Measurements from ENCODE around the gene EIF3L.

The EIF3L gene

DNA sequence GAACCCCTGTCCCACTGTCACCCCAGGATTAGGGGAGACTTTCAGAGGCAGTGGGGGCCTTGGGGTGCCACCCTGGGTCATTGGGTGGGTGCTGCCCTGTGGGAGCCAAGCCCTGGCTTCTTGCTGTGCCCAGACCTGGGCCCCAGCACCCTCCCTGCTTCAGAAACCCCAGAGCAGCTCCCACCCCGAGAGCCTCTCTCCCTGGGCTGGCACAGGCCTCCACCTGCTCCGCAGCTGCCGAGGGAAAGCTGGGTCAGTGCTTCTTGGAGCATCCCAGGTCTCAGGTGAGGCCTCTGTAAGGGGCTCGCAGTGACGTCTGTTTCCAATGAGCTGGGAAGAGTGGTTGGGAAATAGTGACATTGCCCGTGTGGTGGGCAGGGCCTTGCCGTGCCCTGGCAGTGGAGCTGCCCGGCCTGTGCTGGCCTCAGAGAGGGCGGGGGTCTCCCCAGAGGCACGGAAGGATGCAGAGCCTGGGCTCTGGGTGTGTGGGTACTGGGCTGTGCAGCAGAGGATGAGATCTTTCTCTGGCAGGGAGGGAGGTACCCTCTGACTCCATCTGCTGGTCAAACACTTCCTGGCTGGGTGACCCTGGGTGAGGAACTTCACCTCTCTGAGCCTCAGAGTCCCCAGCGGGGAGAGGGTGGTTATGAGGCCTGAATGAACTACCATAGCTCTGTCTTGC, 81.2 kb downstream of the EIF3L start:
- peak; percentile 44 for DNase-seq

DNA sequence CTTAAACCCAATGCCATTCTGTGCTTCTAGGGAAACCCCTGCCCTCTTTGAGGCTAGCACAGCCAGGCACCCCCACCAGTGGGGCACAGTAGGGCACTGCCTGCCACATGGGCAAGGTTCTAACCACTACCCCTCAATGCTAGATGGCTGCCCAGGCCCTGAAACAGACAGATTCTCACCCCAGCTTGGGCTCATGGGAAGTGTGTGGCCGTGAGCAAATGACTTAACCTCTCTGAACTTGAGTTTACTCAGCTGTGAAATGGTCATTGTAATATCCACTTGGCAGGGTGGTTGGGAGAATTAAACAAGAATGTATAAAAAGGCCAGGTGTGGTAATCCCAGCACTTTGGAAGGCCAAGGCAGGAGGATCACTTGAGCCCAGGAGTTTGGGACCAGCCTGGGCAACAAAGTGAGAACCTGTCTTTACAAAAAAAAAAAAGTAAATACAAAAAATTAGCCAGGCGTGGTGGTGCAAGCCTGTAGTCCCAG, 81.8 kb downstream of the EIF3L start:
- no peak for DNase-seq

GRCh38 chr22:37931893-37932389, 82.7 kb downstream of the EIF3L start:
- no peak for DNase-seq

DNA sequence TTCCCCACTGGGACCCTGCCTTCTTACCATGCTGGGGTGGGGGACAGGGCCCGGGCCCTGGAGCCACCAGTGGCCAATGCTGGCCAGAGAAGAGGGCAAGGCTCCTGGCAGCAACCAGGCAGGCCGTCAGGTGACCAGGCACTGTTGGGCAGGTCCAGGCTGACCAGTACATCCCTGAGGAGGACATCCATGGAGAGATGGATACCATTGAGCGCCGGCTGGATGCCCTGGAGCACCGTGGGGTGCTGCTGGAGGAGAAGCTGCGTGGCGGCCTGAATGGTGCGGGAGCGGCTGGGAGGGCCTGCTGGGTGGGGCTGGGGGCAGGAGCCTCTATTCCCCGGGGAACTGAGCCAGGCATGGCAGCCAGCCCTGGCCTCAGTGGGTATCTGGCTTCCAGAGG, 83.2 kb downstream of the EIF3L start:
- no peak for DNase-seq

- DNase-seq, result peak; percentile 33
These were observed 83.8 kb downstream of the EIF3L start for GRCh38 chr22:37932821-37933578.

DNA sequence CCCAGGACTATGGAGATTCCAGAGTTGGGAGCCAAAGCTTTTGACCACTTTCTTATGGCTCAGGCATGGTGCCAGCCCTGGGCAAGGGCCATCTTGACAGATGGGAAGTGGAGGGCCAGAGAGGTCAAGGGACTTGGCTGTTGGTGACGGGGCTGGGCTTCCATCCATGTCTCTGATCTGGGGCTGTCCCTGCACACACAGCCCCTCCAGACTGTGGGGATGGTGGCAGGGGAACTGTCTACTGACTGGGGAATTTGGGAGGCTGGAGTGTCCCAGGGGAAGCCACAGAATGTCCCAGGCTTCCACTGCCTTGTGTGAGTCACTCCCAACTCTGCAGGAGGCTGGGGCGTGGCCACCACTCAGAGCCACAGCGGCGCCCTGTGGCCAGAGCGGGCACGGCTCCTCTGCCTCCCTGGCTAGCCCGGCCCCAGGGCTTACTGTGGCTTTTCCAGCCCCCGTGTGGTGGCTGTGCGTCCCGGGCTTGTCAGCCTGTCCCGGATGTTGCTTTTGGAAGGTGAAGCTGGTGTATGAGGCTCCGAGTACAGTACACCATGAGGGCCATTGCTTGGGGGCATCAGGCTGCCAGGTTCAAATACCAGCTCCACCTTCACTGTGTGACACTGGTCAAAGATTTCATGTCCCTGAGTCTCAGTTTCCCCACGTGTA, 84.6 kb downstream of the EIF3L start:
- DNase-seq, result peak; percentile 98

Measured in fibroblast of skin of scalp (primary cell).